HG03135 (cell line): ENCODE results near the gene AP5Z1.

Source experiments
- ATAC-seq: cut with Tn5 transposase; IDR thresholded peaks from one replicate; pipeline ENCODE4 v1.9.1; 2021; ENCODE audit warnings: mild to moderate bottlenecking, moderate library complexity; ENCODE audit not compliant: unreplicated experiment

Gene AP5Z1

DNA sequence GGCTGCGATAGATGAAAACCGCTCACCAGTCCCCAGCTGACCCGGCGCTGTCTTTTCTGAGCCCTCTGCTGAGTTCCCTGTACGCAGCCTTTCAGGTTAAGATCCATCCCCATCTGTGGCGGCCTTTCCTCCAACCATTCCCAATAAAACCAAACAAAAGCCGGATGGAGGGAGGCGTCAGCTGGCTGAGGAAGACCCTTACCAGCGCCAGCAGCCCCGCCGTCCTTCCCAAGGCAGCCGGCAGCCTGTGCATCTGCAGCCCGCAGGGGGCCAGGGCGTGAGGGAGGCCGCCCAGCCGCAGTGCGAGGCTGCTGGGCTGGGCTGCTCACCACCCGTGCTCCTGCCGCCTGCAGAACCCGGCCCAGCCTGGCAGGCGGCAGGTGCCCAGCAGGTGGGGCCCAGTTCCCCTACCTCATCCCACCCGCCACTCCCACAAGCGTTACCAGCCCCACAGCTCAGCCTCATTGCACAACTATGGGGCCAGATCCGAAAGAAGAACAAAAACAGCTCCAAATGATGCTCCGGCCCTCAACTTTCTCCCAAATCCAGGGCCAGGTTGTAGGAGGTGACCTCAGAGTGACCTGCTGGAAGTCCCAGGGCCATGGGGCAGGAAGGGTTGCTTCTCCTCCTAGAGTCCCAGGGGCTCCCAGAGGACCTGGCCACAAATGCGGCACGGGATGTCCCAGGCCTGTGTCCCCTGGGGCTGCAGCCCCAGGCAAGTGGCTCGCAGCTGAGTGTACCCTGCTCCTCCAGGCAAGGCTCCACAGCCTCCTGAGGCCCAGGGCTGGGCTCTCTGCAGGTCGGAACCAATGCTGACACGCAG is 62.6 kb downstream of the AP5Z1 start:
- no peak for ATAC-seq

- no peak for ATAC-seq
These were observed 63.4 kb downstream of the AP5Z1 start for GRCh38 chr7:4838626-4839334.

- ATAC-seq = no peak
These were observed 64.7 kb downstream of the AP5Z1 start for GRCh38 chr7:4840079-4840501.
